GM08714 (cell line): Measurements from ENCODE around the gene KRTAP2-3.
"Not testable (repeated sequence)": the region's sequence is repeated elsewhere in the genome, so short reads cannot be mapped to it uniquely, and the experiment has no call there.

Source experiments
- H3K4me3 ChIP-seq: fragments of 200-500 bp; sonication (Bioruptor generic); 2 replicates; pipeline ENCODE4 v1.5.1; 2014; ENCODE audit warnings: mild to moderate bottlenecking, low read length, inconsistent platforms
- ZNF274 ChIP-seq: IDR thresholded peaks from 2 replicates; pipeline ENCODE4 v1.6.1; 2012; ENCODE audit warnings: mild to moderate bottlenecking, low read depth, low read length

Gene KRTAP2-3

GRCh38 chr17:41054025-41054424 lies 5.9 kb downstream of the KRTAP2-3 start:
- no peak for TF ChIP-seq ZNF274
- H3K4me3 ChIP-seq: no peak overlapping the region

GRCh38 chr17:41052566-41052965 lies 7.3 kb downstream of the KRTAP2-3 start:
- no peak for TF ChIP-seq ZNF274
- H3K4me3 ChIP-seq: no peak overlapping the region

- no peak overlapping the region for H3K4me3 ChIP-seq
- TF ChIP-seq ZNF274: no peak
Measured at GRCh38 chr17:41049110-41049509, 10.8 kb downstream of the KRTAP2-3 start.

- H3K4me3 ChIP-seq: no peak overlapping the region
- no peak for TF ChIP-seq ZNF274
Measured at GRCh38 chr17:41048441-41048840, 11.5 kb downstream of the KRTAP2-3 start.

GRCh38 chr17:41046735-41047465 lies 13.0 kb downstream of the KRTAP2-3 start, which contains the start of gene KRTAP2-1:
Gene KRTAP2-1 (minus strand): TSS chr17:41047316. CDS start chr17:41047267, 49 bp downstream.
- H3K4me3 ChIP-seq: not testable (repeated sequence)

- TF ChIP-seq ZNF274: no peak
- no peak overlapping the region for H3K4me3 ChIP-seq
Measured at GRCh38 chr17:41042953-41043352, 17.0 kb downstream of the KRTAP2-3 start.

GRCh38 chr17:41040783-41041571 lies 18.9 kb downstream of the KRTAP2-3 start, which contains the start of gene KRTAP1-1:
Gene KRTAP1-1 (minus strand): TSS chr17:41041450. CDS start chr17:41041397, 53 bp downstream.
- H3K4me3 ChIP-seq: not testable (repeated sequence)

- TF ChIP-seq ZNF274: no peak
Measured at GRCh38 chr17:41037853-41038350, 22.0 kb downstream of the KRTAP2-3 start.

GRCh38 chr17:41034346-41034935 lies 25.5 kb downstream of the KRTAP2-3 start, which contains the start of gene KRTAP1-3:
Gene KRTAP1-3 (minus strand): TSS chr17:41034874. CDS start chr17:41034821, 53 bp downstream.
- not testable (repeated sequence) for H3K4me3 ChIP-seq

More at GRCh38 chr17:41037853-41038350, 22.0 kb downstream of the KRTAP2-3 start:
- H3K4me3 ChIP-seq: no peak overlapping the region

- TF ChIP-seq ZNF274: no peak
- no peak within 1 kb of the TSS for H3K4me3 ChIP-seq
Measured at GRCh38 chr17:41029633-41030245, 30.2 kb downstream of the KRTAP2-3 start, which contains the start of gene KRTAP1-4. Gene KRTAP1-4 (minus strand): TSS chr17:41030195. CDS start chr17:41030078, 117 bp downstream.

GRCh38 chr17:41026715-41027471 lies 33.0 kb downstream of the KRTAP2-3 start, which contains the start of gene KRTAP1-5:
Gene KRTAP1-5 (minus strand): TSS chr17:41027208. CDS start chr17:41027155, 53 bp downstream.
- no peak for TF ChIP-seq ZNF274
- H3K4me3 ChIP-seq: no peak within 1 kb of the TSS

- TF ChIP-seq ZNF274: no peak
- no peak overlapping the region for H3K4me3 ChIP-seq
Measured at GRCh38 chr17:41024697-41025096, 35.2 kb downstream of the KRTAP2-3 start.

GRCh38 chr17:41020336-41020735 lies 39.6 kb downstream of the KRTAP2-3 start:
- no peak for TF ChIP-seq ZNF274
- no peak overlapping the region for H3K4me3 ChIP-seq
